Caco-2 (cell line): ENCODE data around the gene SPTBN1. TPM values are rescaled to one million over a fixed set of nuclear protein-coding genes. Genes with fewer than 3 reads are reported as not detected.
A peak's percentile ranks its signal among the peaks of the same experiment; 100 is the strongest.

Experiments used
- BruUV-seq: library from RNA; stranded (reverse); fragments of 400-500 nt; replicated peaks from 2 replicates; lab custom pipeline; 2021; lab: Mats Ljungman, UMichigan
- CTCF ChIA-PET: fragments of 300-600 bp; sonication (Branson Sonifier 250); formaldehyde crosslinking; loops from one replicate; lab custom pipeline; 2022; ENCODE audit warnings: antibody characterized with exemption; lab: Charles Lee
- POLR2A ChIA-PET: fragments of 300-600 bp; sonication (Branson Sonifier 250); formaldehyde crosslinking; loops from one replicate; lab custom pipeline; 2022; ENCODE audit warnings: antibody characterized with exemption; lab: Charles Lee
- DNase-seq, 2 experiments: peaks; one replicate each; pipeline versions ENCODE4 v3.0.0 to v3.0.0-alpha.2; 2020 to 2022
- H3K27me3 ChIP-seq: replicated peaks from 2 replicates; pipeline ENCODE4 v1.6.0; 2011; ENCODE audit warnings: low read length; ENCODE audit not compliant: control insufficient read depth, insufficient read depth
- H3K36me3 ChIP-seq: 2 replicates; pipeline ENCODE4 v1.5.1; 2011; ENCODE audit warnings: low read length; ENCODE audit not compliant: control insufficient read depth, insufficient read depth
- H3K4me1 ChIP-seq: fragments of 250-450 bp; sonication (Bioruptor Pico); 2 replicates; pipeline ENCODE4 v1.5.1; 2020; ENCODE audit warnings: mild to moderate bottlenecking
- H3K4me3 ChIP-seq: 2 replicates; pipeline ENCODE4 v1.5.1; 2011; ENCODE audit warnings: low read depth, mild to moderate bottlenecking, control low read depth, low read length
- H3K9me3 ChIP-seq: fragments of 250-450 bp; sonication (Bioruptor Pico); 2 replicates; pipeline ENCODE4 v1.5.1; 2020; ENCODE audit warnings: mild to moderate bottlenecking, moderate library complexity
- H3K27ac Mint-ChIP-seq: one replicate; pipeline ENCODE4 v1.8.0; 2022; ENCODE audit warnings: mixed read lengths; ENCODE audit not compliant: unreplicated experiment
- H3K27me3 Mint-ChIP-seq: one replicate; pipeline ENCODE4 v1.8.0; 2022; ENCODE audit warnings: mixed read lengths; ENCODE audit not compliant: insufficient read depth, unreplicated experiment
- H3K36me3 Mint-ChIP-seq: one replicate; pipeline ENCODE4 v1.8.0; 2022; ENCODE audit warnings: mild to moderate bottlenecking, mixed read lengths; ENCODE audit not compliant: insufficient read depth, unreplicated experiment
- H3K4me1 Mint-ChIP-seq: one replicate; pipeline ENCODE4 v1.8.0; 2022; ENCODE audit warnings: low read depth, mixed read lengths; ENCODE audit not compliant: unreplicated experiment
- H3K4me3 Mint-ChIP-seq: one replicate; pipeline ENCODE4 v1.8.0; 2022; ENCODE audit warnings: mild to moderate bottlenecking, moderate library complexity, mixed read lengths; ENCODE audit not compliant: unreplicated experiment
- H3K9me3 Mint-ChIP-seq: one replicate; pipeline ENCODE4 v1.8.0; 2022; ENCODE audit warnings: mixed read lengths; ENCODE audit not compliant: unreplicated experiment
- intact Hi-C: fragments of 100-400 bp; cut with micrococcal nuclease; formaldehyde crosslinking; loops from one replicate; pipeline ENCODE4 v1.10.0; 2022; ENCODE audit not compliant: unreplicated experiment
- total RNA-seq: library from RNA; stranded (reverse); gene quantifications from 2 replicates; pipeline ENCODE4 v1.2.3, GENCODE V29; 2022
- TF ChIP-seq, protein P1 (sequence below), 2 experiments: fragments of 200-600 bp in 1 of 2; IDR thresholded peaks; 1 replicate in 1 of 2; 2 replicates in 1 of 2; pipeline versions ENCODE4 v1.5.1 to v1.8.0; 2011 to 2022; ENCODE audit warnings: antibody characterized with exemption in 1 of 2, control low read depth in 1 of 2, inconsistent platforms in 1 of 2, low read depth in 1 of 2, low read length in 1 of 2, mild to moderate bottlenecking in 1 of 2, moderate library complexity in 1 of 2; ENCODE audit not compliant: insufficient read depth in 1 of 2, severe bottlenecking in 1 of 2, unreplicated experiment in 1 of 2

The SPTBN1 gene
- total RNA-seq, 1 experiment from 2014 or later, result 361 TPM

DNA sequence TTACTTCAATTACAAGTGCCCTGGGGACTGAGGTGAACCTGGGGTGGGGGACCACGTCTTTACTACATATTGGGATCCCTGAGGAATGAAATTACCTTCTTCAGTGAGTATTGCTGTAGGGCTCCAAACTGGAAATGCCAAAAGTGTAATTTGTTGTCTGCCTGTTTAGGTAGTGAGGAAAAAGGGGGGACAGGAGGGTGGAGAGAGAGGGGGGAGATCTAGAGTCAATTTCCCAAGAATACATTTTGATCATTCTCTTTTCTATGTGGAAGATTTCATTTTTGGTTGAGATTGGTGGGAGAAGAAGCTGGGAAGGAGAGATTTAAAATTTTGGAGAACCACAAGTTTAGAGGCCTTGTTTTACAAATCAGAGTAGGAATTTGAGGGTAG is 101.1 kb downstream of the SPTBN1 start:
- Histone ChIP-seq H3K4me3 (peak overlapping the region; percentile 84), H3K27me3 (no peaks in the 10 kb centered on the region), H3K4me1 (peaks cover 35% of the 10 kb centered on the region), H3K9me3 (no peaks in the 10 kb centered on the region), H3K36me3 (no peaks in the 10 kb centered on the region; the same call in 1 of the 2 replicates)
- peaks cover 55% of the 10 kb centered on the region for H3K4me1 Mint-ChIP-seq
- no peaks in the 10 kb centered on the region for H3K9me3 Mint-ChIP-seq
- ChIA-PET POLR2A (no interaction called here), CTCF (no interaction called here)
- H3K4me3 Mint-ChIP-seq, result peak overlapping the region; percentile 87
- H3K27ac Mint-ChIP-seq, result peak overlapping the region; percentile 73
- BruUV-seq, result TSS peak; percentile 22
- intact Hi-C loops, result loop anchor here (1.0 kb wide), 1 partner anchor 24 kb away; no protein-coding TSS in a partner anchor
- no peaks in the 10 kb centered on the region for H3K27me3 Mint-ChIP-seq
- DNase-seq, result no peak
- H3K36me3 Mint-ChIP-seq, result peaks cover 53% of the 10 kb centered on the region
- TF ChIP-seq, protein P1, sequence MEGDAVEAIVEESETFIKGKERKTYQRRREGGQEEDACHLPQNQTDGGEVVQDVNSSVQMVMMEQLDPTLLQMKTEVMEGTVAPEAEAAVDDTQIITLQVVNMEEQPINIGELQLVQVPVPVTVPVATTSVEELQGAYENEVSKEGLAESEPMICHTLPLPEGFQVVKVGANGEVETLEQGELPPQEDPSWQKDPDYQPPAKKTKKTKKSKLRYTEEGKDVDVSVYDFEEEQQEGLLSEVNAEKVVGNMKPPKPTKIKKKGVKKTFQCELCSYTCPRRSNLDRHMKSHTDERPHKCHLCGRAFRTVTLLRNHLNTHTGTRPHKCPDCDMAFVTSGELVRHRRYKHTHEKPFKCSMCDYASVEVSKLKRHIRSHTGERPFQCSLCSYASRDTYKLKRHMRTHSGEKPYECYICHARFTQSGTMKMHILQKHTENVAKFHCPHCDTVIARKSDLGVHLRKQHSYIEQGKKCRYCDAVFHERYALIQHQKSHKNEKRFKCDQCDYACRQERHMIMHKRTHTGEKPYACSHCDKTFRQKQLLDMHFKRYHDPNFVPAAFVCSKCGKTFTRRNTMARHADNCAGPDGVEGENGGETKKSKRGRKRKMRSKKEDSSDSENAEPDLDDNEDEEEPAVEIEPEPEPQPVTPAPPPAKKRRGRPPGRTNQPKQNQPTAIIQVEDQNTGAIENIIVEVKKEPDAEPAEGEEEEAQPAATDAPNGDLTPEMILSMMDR (IDR thresholded peaks at IDR 0.05; ENCODE audit: insufficient read depth in 1 of 2, low read depth in 1 of 2, low read length in 1 of 2, severe bottlenecking in 1 of 2, unreplicated experiment in 1 of 2), result no peak

DNA sequence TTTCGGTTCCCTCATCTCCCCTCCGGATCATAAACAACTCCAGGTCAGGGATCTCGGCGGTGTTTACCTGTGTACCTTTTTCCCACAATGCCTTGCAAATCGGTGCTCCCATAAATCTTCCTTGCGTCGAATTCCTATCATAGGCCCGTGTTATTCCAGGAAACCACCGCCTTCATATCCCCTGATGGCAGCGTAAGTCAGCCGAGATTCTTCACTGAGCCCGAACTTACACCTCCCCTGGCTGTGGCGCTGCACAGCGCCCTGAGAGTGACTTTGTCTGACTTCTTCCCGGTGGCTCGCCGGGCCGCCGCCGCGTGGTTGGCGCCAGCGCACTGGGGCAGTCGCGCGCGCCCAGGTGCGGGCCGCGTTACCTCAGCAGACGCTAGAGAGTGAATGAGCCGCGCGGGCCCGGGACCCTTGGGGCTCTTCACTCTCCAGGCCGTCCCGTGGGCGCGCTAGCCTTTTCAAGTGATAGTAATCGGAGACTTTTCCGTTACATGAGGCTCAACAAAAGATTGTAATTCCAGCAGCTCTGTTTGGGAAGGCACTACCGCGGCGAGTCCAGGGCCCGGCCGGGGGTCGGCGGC is 101.6 kb downstream of the SPTBN1 start:
- H3K27me3 ChIP-seq, result no peaks in the 10 kb centered on the region
- peak overlapping the region; percentile 84 for H3K4me3 ChIP-seq
- Mint-ChIP-seq H3K27me3 (no peaks in the 10 kb centered on the region), H3K36me3 (peaks cover 58% of the 10 kb centered on the region), H3K4me1 (peaks cover 59% of the 10 kb centered on the region), H3K4me3 (peak overlapping the region; percentile 87), H3K9me3 (no peaks in the 10 kb centered on the region), H3K27ac (peak overlapping the region; percentile 73)
- H3K4me1 ChIP-seq, result peaks cover 37% of the 10 kb centered on the region
- CTCF ChIA-PET, result interaction anchor here (0.6 to 2.1 kb wide), 2 partner anchors 24 to 35 kb away, joined by 4 to 6 read pairs; no protein-coding TSS in a partner anchor
- DNase-seq, result peak; percentile 85 to 86
- H3K9me3 ChIP-seq, result no peaks in the 10 kb centered on the region
- H3K36me3 ChIP-seq, result no peaks in the 10 kb centered on the region; the same call in 1 of the 2 replicates
- intact Hi-C loops, result loop anchor here (1.0 kb wide), 4 partner anchors 17 to 35 kb away; no protein-coding TSS in a partner anchor
- POLR2A ChIA-PET, result interaction anchor here (0.6 to 3.3 kb wide), 5 partner anchors 8 to 492 kb away, joined by 3 to 20 read pairs (median 5); partner anchors contain the start of gene RTN4
- BruUV-seq, result no TSS peak
- TF ChIP-seq, protein P1 (IDR thresholded peaks at IDR 0.05; ENCODE audit: insufficient read depth in 1 of 2, low read depth in 1 of 2, low read length in 1 of 2, severe bottlenecking in 1 of 2, unreplicated experiment in 1 of 2), result peak in 1 of 2 experiments; percentile 5

DNA sequence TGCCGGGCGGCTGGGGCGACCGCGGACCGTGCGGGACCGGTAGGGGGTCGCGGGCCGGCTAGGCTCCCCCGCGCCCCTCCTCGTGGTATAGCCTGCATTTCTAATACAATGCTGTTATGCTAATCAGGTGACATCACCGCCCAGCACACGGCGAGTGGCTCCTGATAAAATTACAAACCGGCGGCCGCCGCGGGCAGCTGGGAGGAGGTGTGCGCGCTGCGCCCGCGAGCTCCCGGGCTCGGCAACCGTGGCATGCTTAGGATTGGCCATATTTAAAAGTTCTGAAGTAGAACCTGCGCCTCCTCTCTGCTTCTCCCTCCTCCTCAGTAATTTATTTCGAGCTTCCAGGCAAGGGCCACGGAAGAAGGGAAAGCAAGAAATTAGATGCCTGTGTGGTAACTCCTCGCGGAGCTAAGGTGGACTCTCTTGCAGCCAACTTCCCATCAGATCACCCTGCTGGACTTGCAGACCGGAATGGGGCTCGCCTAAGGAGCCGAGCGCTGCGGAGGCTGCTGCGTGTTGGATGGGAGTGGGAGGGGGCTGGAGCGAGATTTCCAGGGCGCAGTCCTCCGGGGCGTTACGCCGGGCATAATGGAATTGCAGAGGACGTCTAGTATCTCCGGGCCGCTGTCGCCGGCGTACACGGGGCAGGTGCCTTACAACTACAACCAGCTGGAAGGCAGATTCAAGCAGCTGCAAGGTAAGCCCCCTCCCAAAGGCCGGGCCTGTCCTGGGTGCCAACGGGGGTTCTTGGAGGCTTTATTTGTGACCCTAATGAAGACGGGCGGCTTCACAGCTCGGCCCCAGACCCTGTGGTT is 102.3 kb downstream of the SPTBN1 start:
- H3K36me3 ChIP-seq, result no peaks in the 10 kb centered on the region; the same call in 1 of the 2 replicates
- peaks cover 65% of the 10 kb centered on the region for H3K36me3 Mint-ChIP-seq
- no peaks in the 10 kb centered on the region for H3K27me3 ChIP-seq
- peak overlapping the region; percentile 73 for H3K27ac Mint-ChIP-seq
- no peaks in the 10 kb centered on the region for H3K27me3 Mint-ChIP-seq
- ChIA-PET POLR2A (interaction anchor here (0.6 to 3.3 kb wide), 6 partner anchors 7 to 492 kb away, joined by 3 to 20 read pairs (median 4); partner anchors contain the start of gene RTN4), CTCF (interaction anchor here (0.6 to 2.1 kb wide), 6 partner anchors 14 to 382 kb away, joined by 3 to 10 read pairs (median 4); no protein-coding TSS in a partner anchor)
- peak overlapping the region; percentile 87 for H3K4me3 Mint-ChIP-seq
- H3K4me1 ChIP-seq, result peaks cover 42% of the 10 kb centered on the region
- no peaks in the 10 kb centered on the region for H3K9me3 ChIP-seq
- H3K9me3 Mint-ChIP-seq, result no peaks in the 10 kb centered on the region
- no TSS peak for BruUV-seq
- TF ChIP-seq, protein P1 (IDR thresholded peaks at IDR 0.05; ENCODE audit: insufficient read depth in 1 of 2, low read depth in 1 of 2, low read length in 1 of 2, severe bottlenecking in 1 of 2, unreplicated experiment in 1 of 2), result no peak
- DNase-seq, result peak; percentile 80
- peaks cover 52% of the 10 kb centered on the region for H3K4me1 Mint-ChIP-seq
- intact Hi-C loops, result loop anchor here (1.0 kb wide), 3 partner anchors 16 to 36 kb away; no protein-coding TSS in a partner anchor
- peak overlapping the region; percentile 84 for H3K4me3 ChIP-seq
